Measurements from ENCODE around the gene PRSS21.

GRCh38 chr16:2779978-2780898, 36.8 kb upstream of the PRSS21 start:
- TF ChIP-seq, protein P1, sequence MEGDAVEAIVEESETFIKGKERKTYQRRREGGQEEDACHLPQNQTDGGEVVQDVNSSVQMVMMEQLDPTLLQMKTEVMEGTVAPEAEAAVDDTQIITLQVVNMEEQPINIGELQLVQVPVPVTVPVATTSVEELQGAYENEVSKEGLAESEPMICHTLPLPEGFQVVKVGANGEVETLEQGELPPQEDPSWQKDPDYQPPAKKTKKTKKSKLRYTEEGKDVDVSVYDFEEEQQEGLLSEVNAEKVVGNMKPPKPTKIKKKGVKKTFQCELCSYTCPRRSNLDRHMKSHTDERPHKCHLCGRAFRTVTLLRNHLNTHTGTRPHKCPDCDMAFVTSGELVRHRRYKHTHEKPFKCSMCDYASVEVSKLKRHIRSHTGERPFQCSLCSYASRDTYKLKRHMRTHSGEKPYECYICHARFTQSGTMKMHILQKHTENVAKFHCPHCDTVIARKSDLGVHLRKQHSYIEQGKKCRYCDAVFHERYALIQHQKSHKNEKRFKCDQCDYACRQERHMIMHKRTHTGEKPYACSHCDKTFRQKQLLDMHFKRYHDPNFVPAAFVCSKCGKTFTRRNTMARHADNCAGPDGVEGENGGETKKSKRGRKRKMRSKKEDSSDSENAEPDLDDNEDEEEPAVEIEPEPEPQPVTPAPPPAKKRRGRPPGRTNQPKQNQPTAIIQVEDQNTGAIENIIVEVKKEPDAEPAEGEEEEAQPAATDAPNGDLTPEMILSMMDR (IDR thresholded peaks at IDR 0.05), result no peak
- TF ChIP-seq POLR2A (IDR thresholded peaks at IDR 0.05), result no peak
